MCF 10A (cell line): ENCODE results near the gene TMEM42. TPM values are rescaled to one million over a fixed set of nuclear protein-coding genes. Genes with fewer than 3 reads are reported as not detected.

ENCODE experiments used
- BruUV-seq: library from RNA; stranded (reverse); fragments of 400-500 nt; replicated peaks from 2 replicates; lab custom pipeline; 2021; lab: Mats Ljungman, UMichigan
- CTCF ChIA-PET: fragments of 300-600 bp; sonication (Branson Sonifier 250); formaldehyde crosslinking; extraction: SDS; loops from one replicate; lab custom pipeline; 2021; ENCODE audit warnings: antibody characterized with exemption, inconsistent platforms; lab: Yijun Ruan, JAX
- POLR2A ChIA-PET: fragments of 300-600, 350-650 bp; sonication (Branson Sonifier 250); formaldehyde crosslinking; extraction: SDS; loops from one replicate; lab custom pipeline; 2020; ENCODE audit warnings: antibody characterized with exemption, inconsistent platforms; lab: Yijun Ruan, JAX
- DNase-seq: peaks from one replicate; pipeline ENCODE4 v3.0.0-alpha.2; 2018; ENCODE audit not compliant: unreplicated experiment
- H3K27ac Mint-ChIP-seq: one replicate; pipeline ENCODE4 v1.8.0; 2022; ENCODE audit warnings: mild to moderate bottlenecking, low read depth, mixed read lengths; ENCODE audit not compliant: unreplicated experiment
- H3K27me3 Mint-ChIP-seq: one replicate; pipeline ENCODE4 v1.8.0; 2022; ENCODE audit warnings: mixed read lengths; ENCODE audit not compliant: insufficient read depth, unreplicated experiment
- H3K36me3 Mint-ChIP-seq: one replicate; pipeline ENCODE4 v1.8.0; 2022; ENCODE audit warnings: mild to moderate bottlenecking, moderate library complexity, mixed read lengths; ENCODE audit not compliant: insufficient read depth, unreplicated experiment
- H3K4me1 Mint-ChIP-seq: one replicate; pipeline ENCODE4 v1.8.0; 2022; ENCODE audit warnings: mixed read lengths; ENCODE audit not compliant: insufficient read depth, unreplicated experiment
- H3K4me3 Mint-ChIP-seq: one replicate; pipeline ENCODE4 v1.8.0; 2022; ENCODE audit warnings: mild to moderate bottlenecking, moderate library complexity, mixed read lengths; ENCODE audit not compliant: unreplicated experiment
- H3K9me3 Mint-ChIP-seq: one replicate; pipeline ENCODE4 v1.8.0; 2022; ENCODE audit warnings: mixed read lengths; ENCODE audit not compliant: unreplicated experiment
- CTCF ChIP-seq: fragments of 200-600 bp; IDR thresholded peaks from one replicate; pipeline ENCODE4 v1.8.0; 2022; ENCODE audit warnings: antibody characterized with exemption, mild to moderate bottlenecking; ENCODE audit not compliant: unreplicated experiment
- intact Hi-C: fragments of 100-400 bp; cut with micrococcal nuclease; formaldehyde crosslinking; loops from 2 replicates; pipeline ENCODE4 v1.14.1; 2022
- total RNA-seq: library from RNA; stranded (reverse); gene quantifications from 2 replicates; pipeline ENCODE4 v1.2.3, GENCODE V29; 2022

The TMEM42 gene
- total RNA-seq, 1 experiment from 2014 or later = 27.6 TPM

- TF ChIP-seq CTCF = no peak
- BruUV-seq = no TSS peak
- Mint-ChIP-seq H3K9me3 (no peaks in the 10 kb centered on the region), H3K4me3 (no peak overlapping the region), H3K27ac (no peak overlapping the region), H3K27me3 (no peaks in the 10 kb centered on the region), H3K36me3 (peaks cover under 1% of the 10 kb centered on the region), H3K4me1 (no peaks in the 10 kb centered on the region)
- CTCF ChIA-PET = interaction anchor here (1.2 kb wide), 1 partner anchor 10 kb away, joined by 3 read pairs; no protein-coding TSS in a partner anchor
- POLR2A ChIA-PET = interaction anchor here (1.3 kb wide), 1 partner anchor 8 kb away, joined by 4 read pairs; no protein-coding TSS in a partner anchor
- intact Hi-C loops = no loop called here
- DNase-seq = no peak
Measured at GRCh38 chr3:44825264-44825925, 36.3 kb upstream of the TMEM42 start.

GRCh38 chr3:44827196-44827595 lies 34.5 kb upstream of the TMEM42 start:
- no peak for TF ChIP-seq CTCF
- no peaks in the 10 kb centered on the region for H3K4me1 Mint-ChIP-seq
- ChIA-PET CTCF (interaction anchor here (1.2 kb wide), 1 partner anchor 23 kb away, joined by 3 read pairs; no protein-coding TSS in a partner anchor), POLR2A (interaction anchor here (1.3 to 1.9 kb wide), 2 partner anchors 17 to 33 kb away, joined by 3 to 4 read pairs; no protein-coding TSS in a partner anchor)
- peaks cover 10% of the 10 kb centered on the region for H3K36me3 Mint-ChIP-seq
- no peaks in the 10 kb centered on the region for H3K9me3 Mint-ChIP-seq
- no peak for DNase-seq
- H3K27ac Mint-ChIP-seq = no peak overlapping the region
- intact Hi-C loops = no loop called here
- H3K27me3 Mint-ChIP-seq = no peaks in the 10 kb centered on the region
- BruUV-seq = no TSS peak
- no peak overlapping the region for H3K4me3 Mint-ChIP-seq

GRCh38 chr3:44831232-44831631 lies 30.5 kb upstream of the TMEM42 start:
- no peaks in the 10 kb centered on the region for H3K4me1 Mint-ChIP-seq
- ChIA-PET CTCF (interaction anchor here (1.3 to 2.4 kb wide), 2 partner anchors 11 to 152 kb away, joined by 5 to 6 read pairs; no protein-coding TSS in a partner anchor), POLR2A (interaction anchor here (0.5 kb wide), 1 partner anchor 507 kb away, joined by 4 read pairs; no protein-coding TSS in a partner anchor)
- no peak overlapping the region for H3K27ac Mint-ChIP-seq
- intact Hi-C loops = no loop called here
- peaks cover 13% of the 10 kb centered on the region for H3K36me3 Mint-ChIP-seq
- no peaks in the 10 kb centered on the region for H3K27me3 Mint-ChIP-seq
- DNase-seq = no peak
- peaks cover 8% of the 10 kb centered on the region for H3K9me3 Mint-ChIP-seq
- no peak for TF ChIP-seq CTCF
- H3K4me3 Mint-ChIP-seq = no peak overlapping the region
- BruUV-seq = no TSS peak

GRCh38 chr3:44832032-44832431 lies 29.7 kb upstream of the TMEM42 start:
- Mint-ChIP-seq H3K9me3 (peaks cover 8% of the 10 kb centered on the region), H3K4me3 (no peak overlapping the region)

More at GRCh38 chr3:44832032-44832431, 29.7 kb upstream of the TMEM42 start:
- no peak overlapping the region for H3K27ac Mint-ChIP-seq
- TF ChIP-seq CTCF = no peak
- H3K27me3 Mint-ChIP-seq = no peaks in the 10 kb centered on the region
- POLR2A ChIA-PET = interaction anchor here (0.7 to 0.8 kb wide), 2 partner anchors 21 to 144 kb away, joined by 3 read pairs; no protein-coding TSS in a partner anchor
- no peaks in the 10 kb centered on the region for H3K4me1 Mint-ChIP-seq
- intact Hi-C loops = no loop called here
- BruUV-seq = no TSS peak
- CTCF ChIA-PET = interaction anchor here (0.5 to 2.4 kb wide), 3 partner anchors 10 to 151 kb away, joined by 3 to 6 read pairs (median 5); no protein-coding TSS in a partner anchor
- DNase-seq = no peak
- H3K36me3 Mint-ChIP-seq = peaks cover 20% of the 10 kb centered on the region
